Suppressor macrophage treated with lipopolysaccharide for 4 hours (primary cell): ENCODE measurements around the gene EBF3.
A peak's percentile ranks its signal among the peaks of the same experiment; 100 is the strongest.

Source experiments
- DNase-seq: peaks from one replicate; pipeline ENCODE4 v3.0.0-alpha.2; 2020

EBF3 gene

DNA sequence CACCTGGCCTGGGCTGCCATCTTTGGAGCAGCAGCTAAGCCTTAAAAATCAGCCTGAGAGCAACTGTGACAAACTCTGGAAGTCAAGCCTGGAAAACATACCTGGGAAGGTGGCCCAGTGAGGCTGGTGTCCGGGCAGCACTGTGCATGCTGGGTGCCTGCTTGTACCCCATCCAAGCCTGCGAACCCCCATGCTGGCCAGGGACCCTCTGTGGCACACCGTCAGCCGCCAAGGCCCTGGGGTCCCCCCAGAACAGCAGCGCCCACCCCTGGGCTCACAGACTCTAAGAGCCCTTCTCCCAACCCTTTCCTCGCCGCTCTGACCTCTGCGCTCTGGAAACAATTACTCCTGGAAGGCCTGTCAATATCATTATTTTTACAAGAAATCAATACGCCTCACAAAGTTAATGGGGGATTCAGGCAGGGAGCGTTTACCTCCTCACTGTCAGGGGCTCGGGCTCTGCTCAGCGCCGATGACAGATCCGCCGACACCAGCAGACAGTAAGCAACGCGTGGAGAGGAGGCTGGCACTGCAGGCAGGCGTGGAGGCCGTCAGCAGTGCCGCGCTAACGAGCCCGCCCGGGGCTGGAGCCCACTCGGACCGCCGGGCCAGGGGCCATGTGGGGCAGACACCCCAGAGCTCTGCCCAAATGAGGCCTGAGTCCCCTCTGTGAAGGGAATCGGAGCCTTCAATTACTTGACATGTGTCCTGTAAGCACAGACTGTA is 54.4 kb downstream of the EBF3 start:
- no peak for DNase-seq

GRCh38 chr10:129909080-129909479 is 55.0 kb downstream of the EBF3 start:
- no peak for DNase-seq

- no peak for DNase-seq
Measured at GRCh38 chr10:129908406-129908805, 55.7 kb downstream of the EBF3 start.

GRCh38 chr10:129905553-129905952 is 58.5 kb downstream of the EBF3 start:
- DNase-seq, result no peak

DNA sequence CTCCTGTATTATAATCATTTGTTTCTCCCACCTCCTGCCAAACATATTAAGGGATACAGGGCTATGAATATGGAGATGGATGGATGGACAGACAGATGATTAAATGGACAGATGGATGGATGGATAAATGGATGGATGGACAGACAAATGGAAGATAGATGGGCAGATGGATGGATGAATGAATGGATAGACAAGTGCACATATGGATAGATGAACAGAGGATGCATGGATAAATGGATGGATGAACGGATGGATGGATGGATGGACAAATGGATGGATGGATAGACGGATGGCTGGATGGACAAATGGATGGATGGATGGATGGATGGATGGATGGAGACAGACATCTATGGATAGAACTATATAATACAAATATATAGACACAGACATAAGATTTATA is 59.8 kb downstream of the EBF3 start:
- DNase-seq, result no peak

DNA sequence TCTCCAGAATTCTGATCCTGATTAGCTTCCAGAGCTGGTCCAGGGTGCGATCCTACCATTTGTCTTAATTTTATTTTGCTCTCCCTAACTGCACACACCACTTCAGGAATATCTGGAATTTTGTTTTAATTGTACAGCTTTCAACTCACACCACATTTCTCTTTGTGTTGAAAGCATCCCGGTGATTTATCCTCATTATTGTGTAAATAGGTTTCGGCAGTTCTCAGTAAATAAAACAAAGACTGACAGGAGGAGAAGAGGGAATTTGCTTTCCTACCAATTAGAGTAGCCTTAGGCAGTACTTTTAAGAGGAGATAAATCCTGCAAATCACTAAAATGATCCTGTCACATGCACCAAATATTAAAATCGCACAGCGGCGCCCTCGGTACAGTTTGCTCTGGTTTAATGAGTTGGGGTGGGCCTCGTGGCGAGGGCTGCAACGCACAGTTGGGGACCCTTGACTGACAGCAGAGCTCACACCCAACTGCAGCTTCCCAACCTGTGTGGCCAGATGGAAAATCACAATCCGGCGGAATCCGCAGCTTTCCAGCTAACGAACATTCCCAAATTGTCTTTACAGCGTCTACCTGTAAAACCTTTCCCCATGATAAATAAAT is 62.6 kb downstream of the EBF3 start:
- DNase-seq, result no peak

DNA sequence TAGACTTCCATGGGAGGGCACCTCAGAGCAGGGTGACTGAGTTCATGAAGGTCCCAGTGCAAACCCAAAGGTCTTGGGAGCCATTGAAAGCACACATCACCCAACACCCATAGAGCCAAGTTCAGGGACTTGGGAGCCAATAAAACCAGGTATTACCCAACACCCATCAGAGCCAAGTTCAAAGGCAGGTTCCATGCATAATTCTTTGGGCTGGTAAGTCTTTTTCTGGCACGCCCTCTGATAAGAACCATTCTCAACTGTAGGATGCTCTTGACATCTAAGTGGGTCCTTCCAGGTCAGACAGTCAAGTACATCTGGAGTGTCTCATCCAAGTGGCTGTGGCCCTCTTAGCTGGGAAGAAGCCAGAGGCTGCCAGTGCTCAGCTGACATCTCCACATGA is 63.2 kb downstream of the EBF3 start:
- no peak for DNase-seq

DNA sequence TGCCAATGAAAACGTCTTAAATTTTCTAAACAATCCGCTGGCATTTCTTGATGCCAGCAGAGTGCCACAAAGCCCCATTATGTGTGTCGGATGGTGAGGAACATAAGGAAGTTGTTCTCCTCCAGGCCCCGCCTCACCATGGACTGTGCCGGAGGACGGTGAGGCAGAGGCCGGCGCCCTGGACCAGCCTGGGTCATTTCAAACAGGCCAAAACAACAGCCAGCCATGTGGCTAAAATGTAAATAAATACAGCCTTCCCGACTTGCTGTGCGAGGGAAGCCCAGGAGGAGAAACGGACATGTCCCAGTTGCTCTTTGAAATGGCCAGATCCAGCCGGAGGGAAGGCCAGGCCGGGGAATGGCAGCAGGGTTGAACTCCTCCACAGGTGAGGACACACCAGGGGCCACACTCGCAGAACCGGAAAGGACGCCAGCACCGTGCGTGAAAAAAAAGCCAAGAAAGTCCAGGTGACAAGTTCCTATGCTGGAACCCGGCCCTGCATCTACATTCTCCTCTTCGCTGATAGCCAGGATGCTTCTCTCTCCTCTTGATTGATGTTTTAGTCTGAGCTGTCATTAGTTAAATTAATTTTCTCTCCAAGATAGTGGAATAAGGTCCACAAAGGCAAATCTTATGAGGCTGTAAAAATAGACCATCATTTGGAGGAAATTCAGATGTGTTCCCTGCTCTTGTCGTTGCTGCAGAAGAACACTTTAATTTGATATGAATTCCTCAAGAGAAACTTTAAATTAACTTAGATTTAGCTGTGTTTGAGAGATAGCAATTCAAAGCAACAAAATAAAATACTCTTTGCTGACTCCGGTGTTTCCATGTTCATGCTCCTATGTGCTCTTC is 64.6 kb downstream of the EBF3 start:
- DNase-seq, result no peak

GRCh38 chr10:129898706-129899268 is 65.3 kb downstream of the EBF3 start:
- no peak for DNase-seq

DNA sequence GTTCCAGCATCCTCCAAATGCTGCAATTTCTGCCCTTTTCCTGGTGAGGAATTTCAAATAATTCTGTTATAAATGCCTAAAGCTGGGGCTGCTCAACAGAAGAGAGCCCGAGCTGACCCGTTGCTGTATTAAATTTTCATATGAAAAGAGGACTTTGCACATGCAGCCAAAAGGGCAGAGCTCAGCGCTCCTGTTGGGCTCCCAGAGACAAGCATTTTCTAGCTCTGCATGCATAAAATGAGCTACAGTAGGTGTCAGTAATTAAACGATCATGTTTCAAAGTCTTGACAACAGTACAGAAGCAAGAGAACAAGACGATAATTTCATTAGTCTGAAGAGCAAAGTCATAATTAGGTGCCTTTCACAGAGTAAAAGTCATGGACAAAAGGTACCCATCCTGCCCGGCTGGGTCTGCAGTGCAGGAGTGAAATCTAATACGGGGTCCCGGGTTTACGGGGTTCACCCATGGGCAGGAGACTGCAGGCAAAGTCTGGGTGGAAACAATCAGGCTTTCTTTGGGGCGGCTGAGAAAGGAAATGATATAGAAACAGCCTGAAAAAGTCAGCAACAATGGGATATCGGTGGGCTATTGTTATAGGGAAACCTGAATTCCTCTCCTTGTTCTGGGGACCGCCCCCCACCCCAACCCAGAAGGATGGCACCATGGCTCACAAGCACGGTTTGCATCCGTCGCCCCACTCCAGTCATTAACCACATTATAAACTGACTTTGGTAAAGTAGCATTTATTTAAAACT is 66.0 kb downstream of the EBF3 start:
- no peak for DNase-seq

GRCh38 chr10:129896860-129897200 is 67.2 kb downstream of the EBF3 start:
- no peak for DNase-seq

DNA sequence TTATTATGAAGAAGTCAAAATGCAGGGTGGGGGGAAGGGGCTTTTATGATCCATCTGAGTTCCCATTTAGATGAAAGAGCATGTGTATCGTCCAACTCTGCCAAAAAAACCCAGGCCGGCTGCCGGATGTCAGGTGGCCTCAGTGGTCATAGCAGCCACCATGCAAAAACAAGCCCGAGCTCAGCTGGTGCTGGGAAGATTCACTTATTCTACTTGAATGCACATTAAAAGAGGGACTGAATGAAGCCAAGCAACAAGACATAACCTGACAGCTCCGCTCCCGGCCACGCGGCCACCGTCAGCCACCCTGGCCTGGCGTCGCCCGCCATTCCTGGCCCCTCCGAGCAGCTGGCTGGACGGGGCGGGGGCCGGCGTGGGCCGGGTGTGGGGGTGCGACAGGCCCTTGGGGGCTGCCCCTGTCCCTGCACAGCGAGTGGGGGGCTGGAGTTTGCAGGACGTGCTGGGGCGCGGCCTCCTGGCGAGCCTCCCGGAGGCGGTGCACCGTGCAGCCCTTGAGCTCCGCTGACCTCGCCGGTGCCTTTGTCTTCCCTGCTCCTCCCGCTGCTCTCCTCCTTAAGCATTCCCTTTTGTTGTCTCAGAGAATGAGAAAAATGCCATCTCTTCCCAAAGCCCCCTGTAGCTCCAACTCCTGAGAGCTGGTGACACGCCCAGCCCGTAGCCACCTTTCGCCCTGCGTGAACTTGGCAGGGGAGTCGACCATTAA is 67.8 kb downstream of the EBF3 start:
- no peak for DNase-seq

DNA sequence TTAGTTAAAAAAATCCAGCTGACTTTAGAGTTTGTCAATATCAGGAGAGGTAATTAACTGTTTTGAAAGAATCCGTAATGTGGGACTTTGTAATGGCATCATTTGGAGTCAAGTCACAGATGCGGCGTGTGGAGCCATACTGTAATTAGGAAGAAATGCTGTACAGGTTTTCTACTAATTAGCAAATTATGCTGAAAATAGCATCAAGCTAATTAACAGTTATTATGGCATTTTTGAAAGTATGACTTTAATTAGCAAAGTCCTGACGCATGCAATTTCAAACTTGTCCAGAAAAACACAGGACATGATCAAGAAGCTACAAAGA is 68.3 kb downstream of the EBF3 start:
- DNase-seq, result no peak

- DNase-seq, result no peak
Measured at GRCh38 chr10:129894698-129895097, 69.4 kb downstream of the EBF3 start.

- DNase-seq, result no peak
Measured at GRCh38 chr10:129893104-129894089, 70.7 kb downstream of the EBF3 start.

- DNase-seq, result no peak
Measured at GRCh38 chr10:129892548-129893052, 71.5 kb downstream of the EBF3 start.

GRCh38 chr10:129891806-129892205 is 72.3 kb downstream of the EBF3 start:
- DNase-seq, result no peak

DNA sequence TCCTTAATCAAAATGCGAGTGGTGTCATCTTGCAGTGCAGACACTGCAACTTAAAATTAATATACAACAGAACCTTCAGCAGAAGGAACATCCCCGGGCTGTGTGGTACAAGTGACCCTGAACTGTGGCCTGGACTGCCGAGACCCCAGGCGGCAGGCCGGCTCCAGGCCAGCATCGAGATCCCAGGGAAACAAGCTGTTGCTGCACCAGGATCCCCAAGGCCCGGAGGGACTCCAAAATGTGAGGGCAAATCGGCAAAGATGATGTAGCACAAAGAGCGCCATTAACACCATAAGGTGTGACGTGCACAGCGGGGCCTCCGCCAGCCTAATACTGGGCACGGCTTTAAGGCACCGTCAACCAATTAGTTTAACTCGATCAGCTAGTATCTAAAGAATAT is 73.9 kb downstream of the EBF3 start:
- DNase-seq, result no peak

- peak; percentile 16 for DNase-seq
Measured at GRCh38 chr10:129888784-129889616, 75.1 kb downstream of the EBF3 start.
